Measurements from ENCODE around the gene PRKAB1. TPM values are rescaled to one million over a fixed set of nuclear protein-coding genes. Genes with fewer than 3 reads are reported as not detected.

PRKAB1 gene
- total RNA-seq, 4 donors from 2014 or later, result 50.3 to 119 (median 76.2) TPM

DNA sequence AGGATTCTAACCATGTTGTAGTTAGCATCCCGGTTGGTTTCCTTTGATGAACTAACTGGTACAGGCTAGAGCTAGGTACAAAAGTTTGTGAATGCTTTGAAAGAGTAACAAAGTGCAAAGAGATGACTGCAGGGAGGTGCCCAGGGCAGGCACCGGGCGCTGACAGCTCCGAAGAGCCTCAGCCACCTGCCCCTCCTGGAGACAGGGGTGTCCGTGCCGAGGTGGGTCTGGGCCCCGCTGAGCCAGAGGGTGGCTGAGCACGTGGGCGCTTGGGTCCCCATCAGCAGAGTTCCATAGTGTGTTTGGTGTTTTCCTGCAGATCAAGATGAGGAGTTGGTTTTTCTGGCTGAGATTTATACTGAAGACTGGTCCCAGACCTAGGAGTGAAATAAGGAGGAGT is 19.9 kb downstream of the PRKAB1 start:
- Histone ChIP-seq H3K27me3 (no peaks in the 10 kb centered on the region), H3K27ac (no peak overlapping the region), H3K4me3 (no peak overlapping the region), H3K9me3 (no peaks in the 10 kb centered on the region), H3K36me3 (no peaks in the 10 kb centered on the region), H3K4me1 (peaks cover 4 to 54% (median 11%) of the 10 kb centered on the region in 4 donors)
- no peak for DNase-seq
- TF ChIP-seq, protein P1, sequence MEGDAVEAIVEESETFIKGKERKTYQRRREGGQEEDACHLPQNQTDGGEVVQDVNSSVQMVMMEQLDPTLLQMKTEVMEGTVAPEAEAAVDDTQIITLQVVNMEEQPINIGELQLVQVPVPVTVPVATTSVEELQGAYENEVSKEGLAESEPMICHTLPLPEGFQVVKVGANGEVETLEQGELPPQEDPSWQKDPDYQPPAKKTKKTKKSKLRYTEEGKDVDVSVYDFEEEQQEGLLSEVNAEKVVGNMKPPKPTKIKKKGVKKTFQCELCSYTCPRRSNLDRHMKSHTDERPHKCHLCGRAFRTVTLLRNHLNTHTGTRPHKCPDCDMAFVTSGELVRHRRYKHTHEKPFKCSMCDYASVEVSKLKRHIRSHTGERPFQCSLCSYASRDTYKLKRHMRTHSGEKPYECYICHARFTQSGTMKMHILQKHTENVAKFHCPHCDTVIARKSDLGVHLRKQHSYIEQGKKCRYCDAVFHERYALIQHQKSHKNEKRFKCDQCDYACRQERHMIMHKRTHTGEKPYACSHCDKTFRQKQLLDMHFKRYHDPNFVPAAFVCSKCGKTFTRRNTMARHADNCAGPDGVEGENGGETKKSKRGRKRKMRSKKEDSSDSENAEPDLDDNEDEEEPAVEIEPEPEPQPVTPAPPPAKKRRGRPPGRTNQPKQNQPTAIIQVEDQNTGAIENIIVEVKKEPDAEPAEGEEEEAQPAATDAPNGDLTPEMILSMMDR (IDR thresholded peaks at IDR 0.05), result no peak
- TF ChIP-seq POLR2A (IDR thresholded peaks at IDR 0.05), result no peak

DNA sequence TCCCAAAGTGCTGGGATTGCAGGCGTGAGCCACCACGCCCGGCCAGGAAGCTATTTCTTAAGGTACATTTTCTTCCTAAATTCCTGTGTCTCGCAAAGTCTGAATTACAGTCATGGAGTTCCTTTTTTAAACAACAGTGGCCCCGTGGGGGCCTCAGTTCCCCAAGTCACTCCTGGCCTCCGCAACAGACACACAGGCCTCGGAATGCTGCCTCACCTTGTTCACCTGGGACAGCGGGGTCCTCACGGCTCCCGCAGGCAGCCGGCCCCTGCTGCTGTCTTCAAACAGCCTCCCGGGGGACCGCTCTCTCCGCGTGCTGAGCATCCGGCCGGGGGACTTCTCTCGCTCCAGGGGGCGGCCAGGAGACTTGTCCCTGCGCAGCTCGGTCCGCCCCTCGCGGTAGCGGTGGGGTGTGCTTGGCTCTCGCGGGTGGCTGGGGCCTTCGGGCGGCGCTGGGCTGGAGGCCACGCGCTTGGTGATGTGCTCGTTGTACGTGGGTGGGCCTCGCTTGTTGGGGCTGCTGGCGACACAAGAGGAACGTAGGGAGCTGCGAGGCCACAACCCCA is 22.1 kb downstream of the PRKAB1 start:
- Histone ChIP-seq H3K4me3 (no peak overlapping the region), H3K27me3 (no peaks in the 10 kb centered on the region), H3K9me3 (no peaks in the 10 kb centered on the region), H3K4me1 (peaks cover 0 to 63% (median 11%) of the 10 kb centered on the region in 4 donors), H3K27ac (no peak overlapping the region), H3K36me3 (no peaks in the 10 kb centered on the region)
- DNase-seq, result no peak
- TF ChIP-seq, protein P1 (IDR thresholded peaks at IDR 0.05), result no peak
- no peak for TF ChIP-seq POLR2A (IDR thresholded peaks at IDR 0.05)

DNA sequence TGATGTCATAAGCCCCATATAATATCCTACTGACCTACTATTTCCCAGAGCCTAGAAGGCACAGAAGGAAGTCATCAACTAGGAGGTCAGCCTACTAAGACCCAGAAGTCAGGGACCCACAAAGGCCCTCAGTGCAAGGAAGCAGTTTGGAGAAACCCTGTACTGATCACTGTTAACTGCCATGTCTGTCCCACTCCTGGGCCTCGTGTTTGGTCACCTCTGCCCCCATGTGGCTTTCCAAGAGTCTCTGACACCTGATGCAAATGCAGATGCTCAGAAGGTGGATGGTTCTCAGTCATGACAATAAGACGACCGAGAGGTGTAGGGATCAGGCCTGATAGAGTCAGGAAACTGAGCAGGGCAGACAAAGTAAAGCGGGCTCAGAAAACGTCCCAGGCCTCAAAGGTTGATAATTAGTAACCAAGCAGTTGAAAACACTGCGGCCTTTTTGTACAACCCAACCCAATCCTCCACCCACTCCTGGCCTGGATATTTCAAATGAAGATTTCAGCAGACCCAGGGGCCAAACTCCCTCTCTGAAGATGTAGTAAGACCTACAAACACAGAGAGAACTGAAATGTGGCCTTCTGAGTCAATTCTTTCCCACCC is 23.4 kb downstream of the PRKAB1 start:
- Histone ChIP-seq H3K9me3 (no peaks in the 10 kb centered on the region), H3K36me3 (no peaks in the 10 kb centered on the region), H3K4me3 (no peak overlapping the region), H3K4me1 (peaks cover 0 to 52% (median 11%) of the 10 kb centered on the region in 4 donors), H3K27me3 (no peaks in the 10 kb centered on the region), H3K27ac (peak overlapping the region in 1 of 4 donors; percentile 12)
- DNase-seq, result no peak
- TF ChIP-seq POLR2A (IDR thresholded peaks at IDR 0.05), result no peak
- TF ChIP-seq, protein P1 (IDR thresholded peaks at IDR 0.05), result no peak

DNA sequence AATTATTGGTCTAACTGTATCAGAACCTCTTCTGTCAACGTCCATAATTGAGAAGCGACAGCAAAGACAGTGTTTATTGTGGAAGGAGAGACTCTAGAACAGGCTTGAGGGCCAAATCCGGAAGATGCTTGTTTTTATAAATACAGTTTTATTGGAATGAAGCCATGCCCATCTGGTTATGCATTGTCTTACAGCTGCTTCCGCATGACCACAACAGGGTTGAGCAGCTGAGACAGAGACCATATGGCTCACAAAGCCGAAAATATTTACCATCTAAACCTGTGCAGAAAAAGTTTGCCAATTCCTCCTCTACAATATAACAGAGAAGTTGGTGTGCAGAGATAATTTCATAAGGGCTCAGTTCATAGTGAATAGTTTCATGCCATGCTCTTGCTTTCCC is 24.5 kb downstream of the PRKAB1 start:
- H3K27ac ChIP-seq, result peak overlapping the region in 3 of 4 donors; percentile 18 to 78 (median 69)
- no peaks in the 10 kb centered on the region for H3K27me3 ChIP-seq
- no peaks in the 10 kb centered on the region for H3K36me3 ChIP-seq
- DNase-seq, result no peak
- no peaks in the 10 kb centered on the region for H3K9me3 ChIP-seq
- H3K4me3 ChIP-seq, result no peak overlapping the region
- peaks cover 0 to 47% (median 11%) of the 10 kb centered on the region in 4 donors for H3K4me1 ChIP-seq
- TF ChIP-seq POLR2A (IDR thresholded peaks at IDR 0.05), result no peak
- TF ChIP-seq, protein P1 (IDR thresholded peaks at IDR 0.05), result no peak

DNA sequence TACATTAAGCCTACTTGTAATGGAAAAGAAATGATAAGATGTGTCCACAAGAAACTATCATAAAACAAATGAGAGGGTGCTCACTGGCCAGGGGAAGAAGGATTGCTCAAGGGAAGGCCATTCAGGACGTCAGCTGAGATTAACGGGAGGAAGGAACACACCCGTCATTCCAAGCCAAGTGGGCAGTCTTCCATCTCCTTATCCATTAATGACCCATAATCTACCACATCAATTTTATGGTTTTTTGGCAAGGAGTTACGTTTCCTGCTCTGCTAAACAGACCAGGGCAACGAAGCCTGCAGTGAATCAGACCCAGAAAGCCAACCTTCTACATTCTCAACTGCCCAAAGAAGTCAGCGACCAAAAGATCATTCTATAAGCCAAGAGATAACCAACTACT is 25.1 kb downstream of the PRKAB1 start:
- no peak overlapping the region for H3K4me3 ChIP-seq
- H3K4me1 ChIP-seq, result peaks cover 0 to 43% (median 11%) of the 10 kb centered on the region in 4 donors
- peak overlapping the region in 3 of 4 donors; percentile 38 to 78 (median 75) for H3K27ac ChIP-seq
- TF ChIP-seq, protein P1 (IDR thresholded peaks at IDR 0.05), result no peak
- peak in 1 of 2 donors; percentile 35 for TF ChIP-seq POLR2A (IDR thresholded peaks at IDR 0.05)
- no peaks in the 10 kb centered on the region for H3K9me3 ChIP-seq
- peak in 1 of 3 donors; percentile 83 for DNase-seq
- no peaks in the 10 kb centered on the region for H3K27me3 ChIP-seq
- H3K36me3 ChIP-seq, result no peaks in the 10 kb centered on the region

Data from Peyer's patch (tissue), 4 donors.